Caco-2 (cell line): ENCODE measurements around the gene PADI3. TPM values are rescaled to one million over a fixed set of nuclear protein-coding genes. Genes with fewer than 3 reads are reported as not detected.

Experiments used
- BruUV-seq: library from RNA; stranded (reverse); fragments of 400-500 nt; replicated peaks from 2 replicates; lab custom pipeline; 2021; lab: Mats Ljungman, UMichigan
- CTCF ChIA-PET: fragments of 300-600 bp; sonication (Branson Sonifier 250); formaldehyde crosslinking; loops from one replicate; lab custom pipeline; 2022; ENCODE audit warnings: antibody characterized with exemption; lab: Charles Lee
- POLR2A ChIA-PET: fragments of 300-600 bp; sonication (Branson Sonifier 250); formaldehyde crosslinking; loops from one replicate; lab custom pipeline; 2022; ENCODE audit warnings: antibody characterized with exemption; lab: Charles Lee
- DNase-seq, 2 experiments: peaks; one replicate each; pipeline versions ENCODE4 v3.0.0 to v3.0.0-alpha.2; 2020 to 2022
- H3K27me3 ChIP-seq: replicated peaks from 2 replicates; pipeline ENCODE4 v1.6.0; 2011; ENCODE audit warnings: low read length; ENCODE audit not compliant: control insufficient read depth, insufficient read depth
- H3K36me3 ChIP-seq: 2 replicates; pipeline ENCODE4 v1.5.1; 2011; ENCODE audit warnings: low read length; ENCODE audit not compliant: control insufficient read depth, insufficient read depth
- H3K4me1 ChIP-seq: fragments of 250-450 bp; sonication (Bioruptor Pico); 2 replicates; pipeline ENCODE4 v1.5.1; 2020; ENCODE audit warnings: mild to moderate bottlenecking
- H3K4me3 ChIP-seq: 2 replicates; pipeline ENCODE4 v1.5.1; 2011; ENCODE audit warnings: low read depth, mild to moderate bottlenecking, control low read depth, low read length
- H3K9me3 ChIP-seq: fragments of 250-450 bp; sonication (Bioruptor Pico); 2 replicates; pipeline ENCODE4 v1.5.1; 2020; ENCODE audit warnings: mild to moderate bottlenecking, moderate library complexity
- H3K27ac Mint-ChIP-seq: one replicate; pipeline ENCODE4 v1.8.0; 2022; ENCODE audit warnings: mixed read lengths; ENCODE audit not compliant: unreplicated experiment
- H3K27me3 Mint-ChIP-seq: one replicate; pipeline ENCODE4 v1.8.0; 2022; ENCODE audit warnings: mixed read lengths; ENCODE audit not compliant: insufficient read depth, unreplicated experiment
- H3K36me3 Mint-ChIP-seq: one replicate; pipeline ENCODE4 v1.8.0; 2022; ENCODE audit warnings: mild to moderate bottlenecking, mixed read lengths; ENCODE audit not compliant: insufficient read depth, unreplicated experiment
- H3K4me1 Mint-ChIP-seq: one replicate; pipeline ENCODE4 v1.8.0; 2022; ENCODE audit warnings: low read depth, mixed read lengths; ENCODE audit not compliant: unreplicated experiment
- H3K4me3 Mint-ChIP-seq: one replicate; pipeline ENCODE4 v1.8.0; 2022; ENCODE audit warnings: mild to moderate bottlenecking, moderate library complexity, mixed read lengths; ENCODE audit not compliant: unreplicated experiment
- H3K9me3 Mint-ChIP-seq: one replicate; pipeline ENCODE4 v1.8.0; 2022; ENCODE audit warnings: mixed read lengths; ENCODE audit not compliant: unreplicated experiment
- CTCF ChIP-seq, 2 experiments: fragments of 200-600 bp in 1 of 2; IDR thresholded peaks; 1 replicate in 1 of 2; 2 replicates in 1 of 2; pipeline versions ENCODE4 v1.5.1 to v1.8.0; 2011 to 2022; ENCODE audit warnings: antibody characterized with exemption in 1 of 2, control low read depth in 1 of 2, inconsistent platforms in 1 of 2, low read depth in 1 of 2, low read length in 1 of 2, mild to moderate bottlenecking in 1 of 2, moderate library complexity in 1 of 2; ENCODE audit not compliant: insufficient read depth in 1 of 2, severe bottlenecking in 1 of 2, unreplicated experiment in 1 of 2
- intact Hi-C: fragments of 100-400 bp; cut with micrococcal nuclease; formaldehyde crosslinking; loops from one replicate; pipeline ENCODE4 v1.10.0; 2022; ENCODE audit not compliant: unreplicated experiment
- total RNA-seq: library from RNA; stranded (reverse); gene quantifications from 2 replicates; pipeline ENCODE4 v1.2.3, GENCODE V29; 2022

Gene PADI3
- total RNA-seq, 1 experiment from 2014 or later = not detected

- intact Hi-C loops = no loop called here
- Histone ChIP-seq H3K27me3 (no peaks in the 10 kb centered on the region), H3K36me3 (no peaks in the 10 kb centered on the region), H3K4me3 (no peak overlapping the region), H3K4me1 (no peaks in the 10 kb centered on the region), H3K9me3 (no peaks in the 10 kb centered on the region)
- H3K27ac Mint-ChIP-seq = no peak overlapping the region
- H3K4me3 Mint-ChIP-seq = no peak overlapping the region
- ChIA-PET POLR2A (no interaction called here), CTCF (no interaction called here)
- no TSS peak for BruUV-seq
- peaks cover 5% of the 10 kb centered on the region for H3K27me3 Mint-ChIP-seq
- no peaks in the 10 kb centered on the region for H3K36me3 Mint-ChIP-seq
- H3K4me1 Mint-ChIP-seq = no peaks in the 10 kb centered on the region
- no peak for TF ChIP-seq CTCF (IDR thresholded peaks at IDR 0.05; ENCODE audit: insufficient read depth in 1 of 2, low read depth in 1 of 2, low read length in 1 of 2, severe bottlenecking in 1 of 2, unreplicated experiment in 1 of 2)
- no peaks in the 10 kb centered on the region for H3K9me3 Mint-ChIP-seq
- no peak for DNase-seq
These were observed 35.6 kb upstream of the PADI3 start for GRCh38 chr1:17213148-17213781.

GRCh38 chr1:17213782-17214148, 35.1 kb upstream of the PADI3 start:
- Histone ChIP-seq H3K4me3 (no peak overlapping the region), H3K36me3 (no peaks in the 10 kb centered on the region), H3K9me3 (no peaks in the 10 kb centered on the region), H3K27me3 (no peaks in the 10 kb centered on the region), H3K4me1 (no peaks in the 10 kb centered on the region)
- no TSS peak for BruUV-seq
- Mint-ChIP-seq H3K4me1 (no peaks in the 10 kb centered on the region), H3K4me3 (no peak overlapping the region), H3K9me3 (no peaks in the 10 kb centered on the region), H3K27ac (no peak overlapping the region), H3K27me3 (peaks cover 5% of the 10 kb centered on the region), H3K36me3 (no peaks in the 10 kb centered on the region)
- POLR2A ChIA-PET = no interaction called here
- TF ChIP-seq CTCF (IDR thresholded peaks at IDR 0.05; ENCODE audit: insufficient read depth in 1 of 2, low read depth in 1 of 2, low read length in 1 of 2, severe bottlenecking in 1 of 2, unreplicated experiment in 1 of 2) = no peak
- no peak for DNase-seq
- intact Hi-C loops = no loop called here
- CTCF ChIA-PET = no interaction called here

- Mint-ChIP-seq H3K4me1 (no peaks in the 10 kb centered on the region), H3K9me3 (no peaks in the 10 kb centered on the region), H3K27ac (no peak overlapping the region), H3K27me3 (peaks cover 5% of the 10 kb centered on the region), H3K36me3 (no peaks in the 10 kb centered on the region), H3K4me3 (no peak overlapping the region)
- Histone ChIP-seq H3K9me3 (no peaks in the 10 kb centered on the region), H3K4me3 (no peak overlapping the region), H3K27me3 (no peaks in the 10 kb centered on the region), H3K4me1 (no peaks in the 10 kb centered on the region), H3K36me3 (no peaks in the 10 kb centered on the region)
- ChIA-PET POLR2A (no interaction called here), CTCF (no interaction called here)
- no peak for TF ChIP-seq CTCF (IDR thresholded peaks at IDR 0.05; ENCODE audit: insufficient read depth in 1 of 2, low read depth in 1 of 2, low read length in 1 of 2, severe bottlenecking in 1 of 2, unreplicated experiment in 1 of 2)
- no TSS peak for BruUV-seq
- DNase-seq = no peak
- intact Hi-C loops = no loop called here
These were observed 33.9 kb upstream of the PADI3 start for GRCh38 chr1:17214876-17215544.
